Ishikawa (cell line): ENCODE measurements around the gene GSE1.

Source experiments
- CEBPB ChIP-seq: IDR thresholded peaks from 2 replicates; pipeline ENCODE4 v1.6.1; 2012
- EGR1 ChIP-seq: IDR thresholded peaks from 2 replicates; pipeline ENCODE4 v1.6.1; 2012
- EP300 ChIP-seq: IDR thresholded peaks from 2 replicates; pipeline ENCODE4 v1.6.1; 2012; ENCODE audit warnings: borderline replicate concordance
- FOXM1 ChIP-seq: IDR thresholded peaks from 2 replicates; pipeline ENCODE4 v1.6.1; 2012; ENCODE audit warnings: low read depth, borderline replicate concordance
- MAX ChIP-seq: IDR thresholded peaks from 2 replicates; pipeline ENCODE4 v1.6.1; 2012
- RAD21 ChIP-seq: IDR thresholded peaks from 2 replicates; pipeline ENCODE4 v1.6.1; 2012; ENCODE audit warnings: low read depth
- TEAD4 ChIP-seq: IDR thresholded peaks from 2 replicates; pipeline ENCODE4 v1.6.1; 2012
- YY1 ChIP-seq: IDR thresholded peaks from 2 replicates; pipeline ENCODE4 v1.6.1; 2012; ENCODE audit warnings: low read depth
- TF ChIP-seq, protein P1 (sequence below): IDR thresholded peaks from 2 replicates; pipeline ENCODE4 v1.6.1; 2012; ENCODE audit warnings: low read depth, mild to moderate bottlenecking

- TF ChIP-seq EGR1 (no peak), FOXM1 (no peak), EP300 (no peak), TEAD4 (no peak), CEBPB (no peak), RAD21 (no peak), MAX (no peak), YY1 (no peak)
- TF ChIP-seq, protein P1, sequence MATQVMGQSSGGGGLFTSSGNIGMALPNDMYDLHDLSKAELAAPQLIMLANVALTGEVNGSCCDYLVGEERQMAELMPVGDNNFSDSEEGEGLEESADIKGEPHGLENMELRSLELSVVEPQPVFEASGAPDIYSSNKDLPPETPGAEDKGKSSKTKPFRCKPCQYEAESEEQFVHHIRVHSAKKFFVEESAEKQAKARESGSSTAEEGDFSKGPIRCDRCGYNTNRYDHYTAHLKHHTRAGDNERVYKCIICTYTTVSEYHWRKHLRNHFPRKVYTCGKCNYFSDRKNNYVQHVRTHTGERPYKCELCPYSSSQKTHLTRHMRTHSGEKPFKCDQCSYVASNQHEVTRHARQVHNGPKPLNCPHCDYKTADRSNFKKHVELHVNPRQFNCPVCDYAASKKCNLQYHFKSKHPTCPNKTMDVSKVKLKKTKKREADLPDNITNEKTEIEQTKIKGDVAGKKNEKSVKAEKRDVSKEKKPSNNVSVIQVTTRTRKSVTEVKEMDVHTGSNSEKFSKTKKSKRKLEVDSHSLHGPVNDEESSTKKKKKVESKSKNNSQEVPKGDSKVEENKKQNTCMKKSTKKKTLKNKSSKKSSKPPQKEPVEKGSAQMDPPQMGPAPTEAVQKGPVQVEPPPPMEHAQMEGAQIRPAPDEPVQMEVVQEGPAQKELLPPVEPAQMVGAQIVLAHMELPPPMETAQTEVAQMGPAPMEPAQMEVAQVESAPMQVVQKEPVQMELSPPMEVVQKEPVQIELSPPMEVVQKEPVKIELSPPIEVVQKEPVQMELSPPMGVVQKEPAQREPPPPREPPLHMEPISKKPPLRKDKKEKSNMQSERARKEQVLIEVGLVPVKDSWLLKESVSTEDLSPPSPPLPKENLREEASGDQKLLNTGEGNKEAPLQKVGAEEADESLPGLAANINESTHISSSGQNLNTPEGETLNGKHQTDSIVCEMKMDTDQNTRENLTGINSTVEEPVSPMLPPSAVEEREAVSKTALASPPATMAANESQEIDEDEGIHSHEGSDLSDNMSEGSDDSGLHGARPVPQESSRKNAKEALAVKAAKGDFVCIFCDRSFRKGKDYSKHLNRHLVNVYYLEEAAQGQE = no peak
Observed at GRCh38 chr16:85580684-85581083, 32.4 kb upstream of the GSE1 start.
